8988T (cell line): Measurements from ENCODE around the gene CPLX1.
"Not testable (repeated sequence)": the region's sequence is repeated elsewhere in the genome, so short reads cannot be mapped to it uniquely, and the experiment has no call there.

Experiments
- DNase-seq: peaks from one replicate; pipeline ENCODE4 v3.0.0; 2011

Gene CPLX1

GRCh38 chr4:751676-752075 is 74.3 kb downstream of the CPLX1 start:
- DNase-seq = no peak

GRCh38 chr4:749698-750666 is 75.9 kb downstream of the CPLX1 start:
- DNase-seq = no peak

GRCh38 chr4:748461-748860 is 77.5 kb downstream of the CPLX1 start:
- DNase-seq = no peak

GRCh38 chr4:747546-748170 is 78.3 kb downstream of the CPLX1 start:
- DNase-seq = no peak

- DNase-seq = no peak
Measured at GRCh38 chr4:744212-744841, 81.6 kb downstream of the CPLX1 start.

- DNase-seq = no peak
Measured at GRCh38 chr4:743463-744211, 82.3 kb downstream of the CPLX1 start.

- peak; percentile 97 for DNase-seq
Measured at GRCh38 chr4:742742-743311, 83.1 kb downstream of the CPLX1 start.

GRCh38 chr4:742096-742741 is 83.7 kb downstream of the CPLX1 start:
- no peak for DNase-seq

GRCh38 chr4:740656-741282 is 85.2 kb downstream of the CPLX1 start:
- DNase-seq = no peak

GRCh38 chr4:740011-740410 is 85.9 kb downstream of the CPLX1 start:
- no peak for DNase-seq

- no peak for DNase-seq
Measured at GRCh38 chr4:739569-739968, 86.4 kb downstream of the CPLX1 start.

GRCh38 chr4:738781-739280 is 87.1 kb downstream of the CPLX1 start:
- no peak for DNase-seq

- not testable (repeated sequence) for DNase-seq
Measured at GRCh38 chr4:736561-736960, 89.4 kb downstream of the CPLX1 start.

GRCh38 chr4:735583-735982 is 90.3 kb downstream of the CPLX1 start:
- no peak for DNase-seq
